ENCODE measurements around the gene CSDE1. TPM values are rescaled to one million over a fixed set of nuclear protein-coding genes. Genes with fewer than 3 reads are reported as not detected.

Gene CSDE1
- total RNA-seq, 1 experiment from 2014 or later: 812 TPM

DNA sequence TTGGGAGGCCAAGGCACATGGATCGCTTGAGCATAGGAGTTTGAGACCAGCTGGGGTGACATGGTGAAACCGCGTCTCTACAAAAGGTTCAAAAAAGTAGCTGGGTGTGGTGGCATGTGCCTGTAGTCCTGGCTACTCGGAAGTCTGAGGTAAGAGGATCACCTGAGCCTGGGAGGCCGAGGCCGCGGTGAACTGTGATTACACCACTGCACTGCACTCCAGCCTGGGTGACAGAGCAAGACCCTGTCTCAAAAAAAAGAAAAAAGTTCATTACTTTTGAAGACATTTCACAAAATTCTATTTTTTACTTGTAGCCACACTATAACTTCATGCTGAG lies 85.9 kb downstream of the CSDE1 start:
- ChIA-PET POLR2A (ENCODE audit: low non-redundant PET) (no interaction called here), CTCF (no interaction called here)
- Histone ChIP-seq H3K27me3 (replicated peaks; ENCODE audit: insufficient read depth, low read depth, low read length, poor library complexity) (no peaks in the 10 kb centered on the region), H3K4me3 (ENCODE audit: low read depth, low read length, poor library complexity, severe bottlenecking) (no peak overlapping the region), H3K4me1 (ENCODE audit: insufficient read depth, low read length, poor library complexity, severe bottlenecking) (no peaks in the 10 kb centered on the region), H3K9me3 (ENCODE audit: low read depth, low read length, poor library complexity, severe bottlenecking) (no peaks in the 10 kb centered on the region), H3K36me3 (ENCODE audit: insufficient read depth, low read length, poor library complexity, severe bottlenecking) (no peaks in the 10 kb centered on the region), H3K27ac (ENCODE audit: low read depth, low read length, poor library complexity, severe bottlenecking) (no peak overlapping the region)
- TF ChIP-seq, protein P1, sequence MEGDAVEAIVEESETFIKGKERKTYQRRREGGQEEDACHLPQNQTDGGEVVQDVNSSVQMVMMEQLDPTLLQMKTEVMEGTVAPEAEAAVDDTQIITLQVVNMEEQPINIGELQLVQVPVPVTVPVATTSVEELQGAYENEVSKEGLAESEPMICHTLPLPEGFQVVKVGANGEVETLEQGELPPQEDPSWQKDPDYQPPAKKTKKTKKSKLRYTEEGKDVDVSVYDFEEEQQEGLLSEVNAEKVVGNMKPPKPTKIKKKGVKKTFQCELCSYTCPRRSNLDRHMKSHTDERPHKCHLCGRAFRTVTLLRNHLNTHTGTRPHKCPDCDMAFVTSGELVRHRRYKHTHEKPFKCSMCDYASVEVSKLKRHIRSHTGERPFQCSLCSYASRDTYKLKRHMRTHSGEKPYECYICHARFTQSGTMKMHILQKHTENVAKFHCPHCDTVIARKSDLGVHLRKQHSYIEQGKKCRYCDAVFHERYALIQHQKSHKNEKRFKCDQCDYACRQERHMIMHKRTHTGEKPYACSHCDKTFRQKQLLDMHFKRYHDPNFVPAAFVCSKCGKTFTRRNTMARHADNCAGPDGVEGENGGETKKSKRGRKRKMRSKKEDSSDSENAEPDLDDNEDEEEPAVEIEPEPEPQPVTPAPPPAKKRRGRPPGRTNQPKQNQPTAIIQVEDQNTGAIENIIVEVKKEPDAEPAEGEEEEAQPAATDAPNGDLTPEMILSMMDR (conservative IDR thresholded peaks at IDR 0.05; ENCODE audit: low read depth, low read length): no peak
- no peak for TF ChIP-seq EZH2 (IDR thresholded peaks at IDR 0.05; ENCODE audit: borderline replicate concordance, low read depth, low read length, poor library complexity, severe bottlenecking)
- no peak for DNase-seq (ENCODE audit: low spot score)
- intact Hi-C loops (cut with micrococcal nuclease; ENCODE audit: unreplicated experiment): loop anchor here (5.0 to 10.0 kb wide), 2 partner anchors 327 to 695 kb away; partner anchors contain the start of gene OLFML3
- BruUV-seq (replicated peaks): no TSS peak

- no peaks in the 10 kb centered on the region for H3K9me3 ChIP-seq (ENCODE audit: low read depth, low read length, poor library complexity, severe bottlenecking)
- intact Hi-C loops (cut with micrococcal nuclease; ENCODE audit: unreplicated experiment): loop anchor here (5.0 to 10.0 kb wide), 2 partner anchors 326 to 694 kb away; partner anchors contain the start of gene OLFML3
- CTCF ChIA-PET: no interaction called here
- TF ChIP-seq, protein P1 (conservative IDR thresholded peaks at IDR 0.05; ENCODE audit: low read depth, low read length): peak; percentile 59
- TF ChIP-seq EZH2 (IDR thresholded peaks at IDR 0.05; ENCODE audit: borderline replicate concordance, low read depth, low read length, poor library complexity, severe bottlenecking): no peak
- peak; percentile 40 for DNase-seq (ENCODE audit: low spot score)
- H3K4me1 ChIP-seq (ENCODE audit: insufficient read depth, low read length, poor library complexity, severe bottlenecking): no peaks in the 10 kb centered on the region
- POLR2A ChIA-PET (ENCODE audit: low non-redundant PET): no interaction called here
- no TSS peak for BruUV-seq (replicated peaks)
- H3K27ac ChIP-seq (ENCODE audit: low read depth, low read length, poor library complexity, severe bottlenecking): no peak overlapping the region
- H3K4me3 ChIP-seq (ENCODE audit: low read depth, low read length, poor library complexity, severe bottlenecking): no peak overlapping the region
- H3K36me3 ChIP-seq (ENCODE audit: insufficient read depth, low read length, poor library complexity, severe bottlenecking): no peaks in the 10 kb centered on the region
- H3K27me3 ChIP-seq (replicated peaks; ENCODE audit: insufficient read depth, low read depth, low read length, poor library complexity): no peaks in the 10 kb centered on the region
Measured at GRCh38 chr1:114671011-114671938, 86.5 kb downstream of the CSDE1 start.

DNA sequence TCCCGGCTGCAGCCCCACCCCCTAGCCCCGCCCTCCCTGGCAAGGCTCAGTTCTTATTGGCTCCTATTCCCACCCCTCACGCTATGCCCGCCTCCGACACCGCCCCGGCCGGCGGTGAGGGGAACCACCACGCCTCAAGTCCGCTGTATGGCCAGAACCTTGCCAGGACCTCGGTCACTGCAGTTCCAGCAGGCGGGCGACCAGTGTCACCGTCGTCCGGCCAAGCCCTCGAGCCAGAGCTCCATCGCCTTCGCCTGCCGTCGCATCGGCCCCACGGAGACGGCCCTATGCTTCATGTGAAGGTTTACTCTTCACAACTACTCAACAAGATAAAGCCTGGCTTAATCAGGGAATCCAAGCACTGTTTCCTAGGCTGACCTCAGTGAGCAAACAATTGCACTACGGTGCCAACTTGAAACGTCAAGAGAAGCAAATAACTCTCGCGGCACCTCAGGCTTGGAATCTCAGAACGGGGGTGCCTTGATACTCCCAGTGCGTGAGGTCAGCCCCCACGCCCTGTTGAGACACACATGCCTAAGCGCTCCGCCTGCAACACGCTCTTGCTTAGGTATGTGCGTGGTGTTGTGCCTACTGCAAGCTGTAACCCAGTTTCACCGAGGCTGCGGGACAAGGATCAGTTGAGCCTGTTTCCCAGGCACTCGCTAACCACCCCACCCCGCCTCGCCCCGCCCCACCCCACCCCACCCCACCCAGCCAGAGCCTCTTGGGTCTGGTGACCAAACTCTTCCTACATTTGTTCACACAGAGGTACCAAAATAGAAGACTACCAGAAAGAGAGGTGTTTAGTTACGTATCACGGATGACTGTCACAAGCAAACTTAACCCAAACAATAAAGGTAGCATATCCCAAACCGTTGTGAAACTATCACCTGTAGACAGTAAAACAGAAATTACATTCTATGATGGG lies 87.4 kb downstream of the CSDE1 start:
- H3K4me3 ChIP-seq (ENCODE audit: low read depth, low read length, poor library complexity, severe bottlenecking): peak overlapping the region; percentile 70
- H3K9me3 ChIP-seq (ENCODE audit: low read depth, low read length, poor library complexity, severe bottlenecking): no peaks in the 10 kb centered on the region
- peak; percentile 92 for DNase-seq (ENCODE audit: low spot score)
- H3K4me1 ChIP-seq (ENCODE audit: insufficient read depth, low read length, poor library complexity, severe bottlenecking): no peaks in the 10 kb centered on the region
- H3K27ac ChIP-seq (ENCODE audit: low read depth, low read length, poor library complexity, severe bottlenecking): no peak overlapping the region
- ChIA-PET POLR2A (ENCODE audit: low non-redundant PET) (no interaction called here), CTCF (interaction anchor here (1.1 kb wide), 1 partner anchor 691 kb away, joined by 4 read pairs; the partner anchor contains the start of gene OLFML3)
- no peaks in the 10 kb centered on the region for H3K27me3 ChIP-seq (replicated peaks; ENCODE audit: insufficient read depth, low read depth, low read length, poor library complexity)
- no peaks in the 10 kb centered on the region for H3K36me3 ChIP-seq (ENCODE audit: insufficient read depth, low read length, poor library complexity, severe bottlenecking)
- BruUV-seq (replicated peaks): no TSS peak
- TF ChIP-seq EZH2 (IDR thresholded peaks at IDR 0.05; ENCODE audit: borderline replicate concordance, low read depth, low read length, poor library complexity, severe bottlenecking): no peak
- TF ChIP-seq, protein P1 (conservative IDR thresholded peaks at IDR 0.05; ENCODE audit: low read depth, low read length): no peak
- intact Hi-C loops (cut with micrococcal nuclease; ENCODE audit: unreplicated experiment): loop anchor here (5.0 to 10.0 kb wide), 2 partner anchors 326 to 693 kb away; partner anchors contain the start of gene OLFML3

Data from A673 (cell line).